NCI-H1048 (cell line): ENCODE data around the gene SLC49A3.
"Not testable (repeated sequence)": the region's sequence is repeated elsewhere in the genome, so short reads cannot be mapped to it uniquely, and the experiment has no call there.

Source experiments
- DNase-seq: peaks from one replicate; lab custom pipeline; 2025; lab: John Stamatoyannopoulos, UW

The SLC49A3 gene

GRCh38 chr4:721261-722168 lies 32.6 kb upstream of the SLC49A3 start:
- no peak for DNase-seq

- no peak for DNase-seq
Observed at GRCh38 chr4:720111-720860, 31.3 kb upstream of the SLC49A3 start.

- no peak for DNase-seq
Observed at GRCh38 chr4:718460-718859, 29.5 kb upstream of the SLC49A3 start.

- no peak for DNase-seq
Observed at GRCh38 chr4:717601-718320, 28.8 kb upstream of the SLC49A3 start.

GRCh38 chr4:714087-714486 lies 25.1 kb upstream of the SLC49A3 start:
- DNase-seq, result no peak

- DNase-seq, result no peak
Observed at GRCh38 chr4:712916-713632, 24.1 kb upstream of the SLC49A3 start.

GRCh38 chr4:712093-712492 lies 23.1 kb upstream of the SLC49A3 start:
- no peak for DNase-seq

- no peak for DNase-seq
Observed at GRCh38 chr4:710916-711315, 22.0 kb upstream of the SLC49A3 start.

GRCh38 chr4:710116-710515 lies 21.2 kb upstream of the SLC49A3 start:
- DNase-seq, result no peak

GRCh38 chr4:709348-709747 lies 20.4 kb upstream of the SLC49A3 start:
- no peak for DNase-seq

- no peak for DNase-seq
Observed at GRCh38 chr4:708631-708933, 19.6 kb upstream of the SLC49A3 start.

- DNase-seq, result no peak
Observed at GRCh38 chr4:707929-708630, 19.1 kb upstream of the SLC49A3 start.

GRCh38 chr4:706834-707598 lies 18.1 kb upstream of the SLC49A3 start:
- no peak for DNase-seq

- DNase-seq, result not testable (repeated sequence)
Observed at GRCh38 chr4:706083-706633, 17.2 kb upstream of the SLC49A3 start.

GRCh38 chr4:705278-706082 lies 16.5 kb upstream of the SLC49A3 start, which contains the start of gene PCGF3:
PCGF3 (plus strand) TSS chr4:705832; CDS start chr4:733681, 27,849 bp downstream.
- peak; percentile 85 for DNase-seq

GRCh38 chr4:704971-705277 lies 16.0 kb upstream of the SLC49A3 start:
- no peak for DNase-seq

GRCh38 chr4:704198-704891 lies 15.4 kb upstream of the SLC49A3 start:
- no peak for DNase-seq

- no peak for DNase-seq
Observed at GRCh38 chr4:703336-704197, 14.6 kb upstream of the SLC49A3 start.
